GM19438 (cell line): ENCODE data around the gene GDF11.
A peak's percentile ranks its signal among the peaks of the same experiment; 100 is the strongest.

Experiments used
- ATAC-seq: cut with Tn5 transposase; IDR thresholded peaks from one replicate; pipeline ENCODE4 v1.9.1; 2021; ENCODE audit warnings: low read depth; ENCODE audit not compliant: unreplicated experiment

Gene GDF11

DNA sequence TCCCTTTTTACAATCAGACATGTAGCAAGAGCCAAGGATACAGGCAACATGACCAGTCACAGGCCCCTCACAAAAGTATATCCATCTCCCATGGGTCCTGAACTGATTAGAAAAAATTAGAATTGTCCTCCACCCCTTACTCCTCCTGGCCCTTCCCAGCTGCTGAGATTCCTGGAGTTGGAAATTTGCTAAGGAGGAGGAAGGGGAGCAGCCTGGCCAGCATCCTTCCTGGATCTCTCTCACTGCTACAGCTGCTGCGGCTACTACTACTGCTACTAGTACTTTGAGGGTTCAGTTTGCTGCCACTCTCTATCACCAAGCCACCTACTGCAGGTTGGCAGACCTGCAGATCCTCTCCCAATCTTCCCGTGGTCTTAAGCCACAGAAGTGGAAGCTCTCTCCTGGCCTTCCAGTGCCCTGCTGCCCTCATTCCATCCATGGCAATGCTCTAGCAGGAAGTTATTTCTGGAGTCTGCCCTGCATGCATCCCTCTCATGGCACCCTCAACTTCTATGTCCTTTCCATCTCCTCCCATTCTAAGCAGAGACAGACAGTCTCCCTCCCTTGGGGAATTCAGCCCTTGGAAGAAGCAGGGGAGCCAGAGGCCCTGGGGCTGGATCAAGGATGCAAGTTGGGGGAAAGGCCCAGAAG is 36.2 kb upstream of the GDF11 start:
- no peak for ATAC-seq

DNA sequence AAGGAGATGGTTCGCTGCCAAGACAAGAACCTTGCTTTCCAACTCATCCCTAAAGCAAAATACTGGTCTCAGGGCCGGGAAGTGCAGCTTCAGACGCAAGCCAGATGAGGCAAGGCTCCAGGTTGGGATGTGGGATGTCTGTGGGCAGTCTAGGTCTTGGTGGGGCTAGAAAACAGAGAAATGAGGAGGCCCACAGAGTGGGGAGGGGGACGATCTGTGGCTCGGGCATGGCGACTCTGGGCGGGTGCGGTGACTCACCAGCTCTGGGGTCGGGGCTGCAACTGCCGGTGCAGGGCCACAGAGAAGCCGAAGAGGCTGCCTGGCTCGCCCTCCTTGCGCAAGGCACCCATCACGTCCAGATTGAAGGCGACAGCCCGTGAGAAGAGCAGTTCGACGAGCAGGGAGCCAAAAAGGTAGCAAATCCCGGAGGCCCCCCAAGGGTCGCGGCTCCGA is 35.7 kb upstream of the GDF11 start:
- ATAC-seq: no peak

DNA sequence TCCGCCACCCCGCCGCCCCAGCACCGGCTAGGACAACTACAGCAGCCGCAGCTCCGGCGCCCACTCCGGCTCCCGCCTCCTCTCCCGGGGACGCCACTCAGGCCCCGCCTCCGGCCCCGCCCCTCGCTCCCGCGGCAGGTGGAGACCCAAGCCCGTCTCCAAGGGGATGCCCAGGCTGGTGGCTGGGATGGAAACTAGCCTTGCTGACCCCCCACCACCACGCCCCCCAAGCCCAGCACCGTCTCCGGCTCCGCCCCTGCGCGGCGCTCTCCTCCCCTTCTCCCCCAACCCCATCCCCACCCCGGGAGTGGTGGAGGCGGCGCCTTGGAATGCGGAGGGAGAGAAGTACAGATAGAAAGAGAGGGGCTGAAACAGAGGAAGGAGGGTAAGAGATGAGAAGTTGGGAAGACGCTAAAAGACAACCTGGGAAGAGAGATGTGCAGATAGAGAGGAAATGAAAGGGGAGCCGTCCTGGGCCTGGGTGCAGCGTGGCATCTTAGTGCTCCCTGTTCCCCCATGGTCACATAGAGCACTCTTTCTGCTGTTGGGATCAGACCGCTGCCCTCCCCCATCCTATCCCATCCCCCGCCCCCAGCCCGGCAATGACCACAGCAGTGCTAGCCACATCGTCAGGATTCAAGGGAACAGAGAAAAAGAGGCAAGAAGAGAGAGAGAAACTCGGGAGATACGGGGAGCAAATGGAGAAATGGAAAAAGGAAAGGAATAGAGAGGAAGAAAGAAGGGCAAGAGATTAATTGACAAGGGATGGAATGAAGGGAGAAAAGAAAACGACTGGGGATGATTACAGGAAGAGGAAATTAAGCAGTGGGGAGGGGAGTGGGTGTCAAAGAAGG is 34.9 kb upstream of the GDF11 start, which contains the start of gene ITGA7:
TSS of gene ITGA7 (minus strand) at position 64 of the 854 bp plus-strand sequence. CDS start 222 bp downstream, outside the sequence.
- ATAC-seq: no peak

DNA sequence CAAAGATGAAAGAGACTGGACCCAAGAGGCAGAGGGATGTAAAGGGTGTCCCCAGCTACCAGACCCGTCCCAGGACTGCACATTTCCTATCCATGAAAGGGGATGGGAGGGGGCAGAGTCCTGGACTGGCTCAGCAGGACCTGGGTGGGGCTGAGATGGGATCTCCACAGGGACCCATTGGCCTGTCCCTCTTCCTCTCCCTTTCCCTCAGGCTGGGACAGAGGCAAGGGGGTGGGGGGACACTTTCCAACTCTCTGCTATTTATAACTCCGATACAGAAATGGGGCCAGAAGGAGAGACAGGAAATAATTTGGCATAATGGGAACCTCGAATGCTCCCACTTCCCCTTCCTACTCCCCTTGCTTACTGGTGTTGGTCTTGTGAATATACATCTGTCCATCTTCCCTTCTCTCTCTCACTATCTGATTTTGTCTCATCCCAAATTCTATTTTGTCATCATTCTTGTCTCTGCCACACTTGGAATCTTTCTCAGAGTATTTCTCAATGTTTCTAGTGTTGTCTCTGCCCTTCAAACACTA is 34.2 kb upstream of the GDF11 start:
- no peak for ATAC-seq

DNA sequence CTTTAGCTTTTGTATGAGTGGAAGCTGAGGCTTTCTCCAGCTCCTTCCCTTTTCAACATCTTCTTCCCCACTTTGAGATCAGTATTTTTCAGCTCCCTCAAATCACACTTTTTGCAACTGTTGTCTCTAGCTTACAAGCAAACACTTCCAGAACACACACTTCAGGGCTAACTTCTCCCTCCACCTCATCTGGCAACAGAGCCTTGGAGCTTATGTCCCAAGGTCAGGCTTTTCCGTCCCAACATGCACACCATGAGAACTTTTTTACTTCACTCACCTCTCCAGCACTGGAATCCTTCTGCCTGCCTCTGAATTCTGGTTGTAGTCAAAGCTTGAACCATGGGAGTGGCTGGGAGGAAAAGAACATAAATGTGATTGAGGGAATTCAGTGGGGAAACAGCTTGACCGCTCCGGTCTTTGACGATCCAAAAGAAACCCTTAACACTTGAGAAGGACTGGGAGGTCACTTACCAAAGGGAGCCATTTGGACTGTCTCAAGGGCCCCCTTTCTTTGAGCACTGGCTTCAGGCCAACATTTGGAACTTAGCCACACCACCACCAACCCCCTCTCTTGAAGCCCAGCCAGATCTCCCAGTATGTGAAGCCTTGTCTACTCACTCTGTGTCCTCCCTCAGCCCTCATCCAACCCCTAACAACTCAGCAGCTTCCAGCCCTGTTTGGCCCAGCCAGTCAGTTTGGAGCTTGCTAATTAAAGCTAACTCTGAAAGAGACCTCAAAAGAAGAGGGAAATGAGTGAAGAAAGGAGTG is 31.0 kb upstream of the GDF11 start:
- no peak for ATAC-seq

DNA sequence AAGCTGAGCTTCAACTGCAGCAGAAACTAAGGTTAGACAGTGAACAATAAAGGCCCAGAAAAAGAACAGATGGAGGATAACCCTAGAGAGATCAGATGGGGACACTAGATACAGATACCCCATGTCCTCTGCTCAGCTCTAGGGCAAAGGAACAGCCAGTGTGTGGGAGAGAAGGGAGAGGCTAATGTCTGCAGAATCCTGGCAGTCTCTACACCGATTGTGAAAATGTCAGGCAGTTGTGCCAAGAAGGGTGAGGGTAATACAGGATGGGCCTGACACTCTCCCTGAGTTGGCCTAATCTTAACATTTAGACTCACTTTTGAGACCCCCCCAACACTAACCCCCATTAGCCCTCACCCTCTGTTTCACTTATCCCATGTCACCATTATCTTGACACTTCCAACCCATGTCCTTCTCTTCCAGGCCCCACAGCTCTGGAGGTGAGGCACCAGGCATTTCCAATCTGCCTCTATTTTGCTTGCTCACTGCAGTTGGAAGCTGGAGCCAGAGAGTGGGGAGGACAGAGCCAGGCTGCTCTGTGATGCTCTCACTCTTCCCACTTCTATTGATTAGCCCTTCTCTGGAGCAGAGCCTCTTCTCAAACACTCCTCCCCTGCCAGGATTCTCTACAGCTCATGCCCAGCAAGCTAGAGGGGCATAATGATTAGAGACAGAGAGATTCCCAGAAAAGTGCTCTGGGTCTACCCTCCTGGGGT is 30.1 kb upstream of the GDF11 start:
- ATAC-seq: no peak

DNA sequence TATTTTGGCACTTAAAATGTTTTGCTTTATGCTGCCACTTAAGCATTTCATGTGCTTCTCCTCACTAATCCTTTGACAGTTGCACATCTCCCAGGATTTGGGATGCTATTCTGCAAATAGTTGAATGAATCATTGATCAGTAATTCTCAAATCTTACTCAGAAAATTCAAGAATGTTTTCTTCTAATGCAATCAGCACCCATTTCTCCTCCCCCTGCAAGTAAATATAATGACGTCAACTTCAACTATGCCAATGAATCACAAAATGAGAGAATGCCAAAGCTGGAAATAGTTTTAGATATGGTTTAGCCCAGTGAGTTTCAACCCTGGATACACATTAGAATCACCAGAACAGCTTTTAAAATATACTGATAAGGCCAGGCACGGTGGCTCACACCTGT is 29.2 kb upstream of the GDF11 start:
- ATAC-seq: no peak

DNA sequence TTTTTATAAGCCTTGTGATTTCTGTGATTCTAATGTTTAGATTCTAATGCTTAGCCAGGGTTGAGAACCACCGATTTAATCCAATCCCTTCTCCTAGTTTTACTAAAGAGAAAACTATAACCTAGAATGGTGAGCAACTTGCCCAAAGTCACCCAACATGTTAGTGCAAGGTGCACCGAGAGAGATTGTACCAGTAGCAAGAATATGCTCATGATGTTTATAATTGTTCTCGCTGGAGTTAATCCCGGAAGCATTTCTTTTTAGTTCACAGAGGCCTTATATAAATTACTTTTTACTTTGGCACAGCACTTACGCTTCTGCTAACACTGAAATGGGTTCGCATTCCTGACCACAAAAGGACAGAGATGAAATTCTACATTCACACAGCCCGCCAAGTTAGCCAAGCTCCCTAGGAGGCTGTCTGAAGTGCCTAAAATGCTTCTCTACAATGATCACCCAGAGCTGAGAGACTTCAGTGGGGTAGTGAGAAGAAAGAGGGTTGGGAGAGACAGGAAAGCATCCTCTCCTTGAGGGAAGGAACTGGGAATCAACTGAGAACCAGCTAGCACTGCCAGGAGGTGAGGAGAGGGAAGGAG is 27.7 kb upstream of the GDF11 start:
- no peak for ATAC-seq

DNA sequence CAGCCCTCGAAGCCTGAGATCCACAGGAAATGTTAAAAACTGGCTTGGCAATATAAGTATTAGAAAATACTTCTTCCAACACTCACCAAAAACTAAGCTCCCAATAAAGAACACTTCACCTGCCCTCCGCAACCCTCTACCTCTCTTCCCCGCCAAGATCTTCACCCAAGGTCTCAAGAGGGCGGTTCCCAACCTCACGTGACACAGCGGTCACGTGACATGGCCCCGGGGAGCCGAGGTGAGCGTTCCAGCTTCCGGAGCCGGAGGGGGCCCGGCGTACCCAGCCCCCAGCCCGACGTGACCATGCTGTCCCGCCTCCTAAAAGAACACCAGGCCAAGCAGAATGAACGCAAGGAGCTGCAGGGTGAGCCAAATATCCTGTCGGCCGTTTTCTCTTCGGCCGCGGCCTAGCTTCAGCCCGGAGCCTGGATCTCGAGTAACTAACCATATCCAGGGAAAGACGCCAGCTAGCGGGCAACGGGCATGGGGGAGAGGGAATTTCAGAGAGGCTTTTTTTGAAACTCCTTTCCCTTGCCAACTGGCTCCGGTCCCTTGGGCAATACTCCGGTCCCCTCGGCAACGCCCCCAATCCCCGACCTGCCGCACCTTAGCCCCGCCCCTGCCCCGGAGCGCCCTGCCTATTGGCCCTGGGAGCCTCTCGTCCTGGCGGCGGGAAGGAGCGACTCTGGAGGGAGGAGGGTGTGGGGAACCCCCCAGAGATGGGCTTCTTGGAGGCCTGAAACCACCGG is 26.9 kb upstream of the GDF11 start, which contains the start of gene BLOC1S1:
TSS of gene BLOC1S1 (plus strand) at position 214 of the 749 bp plus-strand sequence. CDS start at position 220, 6 bp downstream.
- peak; percentile 96 for ATAC-seq

DNA sequence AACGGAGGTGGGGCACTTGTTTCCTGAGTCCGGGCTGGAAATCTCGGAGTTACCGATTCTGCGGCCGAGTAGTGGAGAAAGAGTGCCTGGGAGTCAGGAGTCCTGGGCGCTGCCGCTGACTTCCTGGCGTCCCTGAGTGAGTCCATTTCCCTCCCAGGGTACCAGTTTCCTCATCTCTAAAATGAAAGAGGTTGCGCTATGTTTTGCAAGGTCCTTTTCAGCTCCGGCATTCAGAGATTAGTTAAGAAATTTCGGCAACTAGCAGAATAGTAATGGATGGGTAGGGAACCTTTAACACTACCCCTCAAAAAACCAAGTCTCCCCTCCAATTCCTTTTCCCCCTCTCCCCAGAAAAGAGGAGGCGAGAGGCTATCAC is 26.4 kb upstream of the GDF11 start:
- peak; percentile 32 for ATAC-seq

DNA sequence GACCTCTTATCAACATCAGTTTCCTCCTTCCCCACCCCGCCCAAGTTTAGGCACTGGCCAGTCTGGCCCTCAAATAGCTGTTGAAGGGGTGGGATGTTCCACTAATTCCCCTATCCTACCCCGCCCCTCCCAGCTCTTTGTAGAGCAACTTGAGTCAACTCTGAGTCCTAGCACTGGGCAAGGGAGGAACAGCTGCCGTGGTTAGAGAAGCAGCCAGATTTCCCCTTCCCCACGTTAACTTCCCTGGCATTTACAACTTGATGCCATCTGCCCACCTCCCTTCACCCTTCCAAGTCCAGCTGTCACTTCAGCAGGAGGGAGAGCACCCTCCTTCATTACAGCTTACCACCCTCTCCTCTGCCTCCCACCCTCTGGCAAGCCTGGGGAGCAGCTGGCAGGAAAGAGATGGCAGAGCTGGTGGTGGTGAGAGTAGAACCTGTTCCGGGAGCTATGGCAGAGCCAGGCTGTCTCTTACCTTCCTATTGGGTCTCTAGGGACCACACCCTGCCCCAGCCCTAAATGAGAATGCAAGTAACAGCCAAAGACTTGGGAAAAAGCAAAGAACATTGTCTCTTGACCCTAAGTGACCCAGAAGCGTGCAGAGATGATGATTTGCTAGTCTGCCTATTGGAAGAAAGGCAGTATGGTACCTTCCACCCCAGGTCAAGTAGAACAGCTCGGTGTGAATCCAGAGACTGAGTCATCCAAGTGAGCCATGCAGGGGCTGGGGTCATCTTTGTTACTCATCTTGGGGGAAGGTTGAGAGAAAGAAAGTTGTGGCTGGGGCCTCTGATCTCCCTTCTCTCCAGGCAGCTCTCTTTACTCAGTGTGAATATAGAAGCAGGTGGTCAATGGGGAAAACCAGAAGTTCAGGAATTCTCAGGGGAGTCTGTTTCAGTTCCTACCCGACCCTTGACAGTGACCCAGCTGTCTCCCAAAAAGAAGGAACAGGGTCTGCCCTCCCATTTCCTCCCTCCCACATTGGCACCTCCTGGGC is 25.6 kb upstream of the GDF11 start:
- no peak for ATAC-seq

DNA sequence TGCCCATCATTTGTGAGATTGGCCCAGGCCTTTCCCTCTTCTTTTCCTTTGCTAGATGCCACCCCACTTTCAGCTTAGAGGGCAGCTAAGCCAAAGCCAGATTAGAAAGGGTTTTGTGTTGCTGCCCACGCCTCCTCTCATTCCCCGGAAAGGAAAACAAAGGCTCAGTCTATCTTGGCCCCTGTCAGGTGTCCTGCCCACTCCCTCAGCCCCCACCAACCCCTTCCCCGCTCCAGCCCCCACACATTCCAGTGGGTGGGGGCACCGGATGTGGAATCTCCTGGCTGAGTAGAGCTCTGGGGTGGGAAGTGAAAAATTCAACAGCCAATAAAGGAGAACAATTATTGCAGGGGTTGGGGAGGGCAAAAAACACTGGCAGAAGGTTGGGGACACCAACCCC is 24.9 kb upstream of the GDF11 start:
- ATAC-seq: no peak

DNA sequence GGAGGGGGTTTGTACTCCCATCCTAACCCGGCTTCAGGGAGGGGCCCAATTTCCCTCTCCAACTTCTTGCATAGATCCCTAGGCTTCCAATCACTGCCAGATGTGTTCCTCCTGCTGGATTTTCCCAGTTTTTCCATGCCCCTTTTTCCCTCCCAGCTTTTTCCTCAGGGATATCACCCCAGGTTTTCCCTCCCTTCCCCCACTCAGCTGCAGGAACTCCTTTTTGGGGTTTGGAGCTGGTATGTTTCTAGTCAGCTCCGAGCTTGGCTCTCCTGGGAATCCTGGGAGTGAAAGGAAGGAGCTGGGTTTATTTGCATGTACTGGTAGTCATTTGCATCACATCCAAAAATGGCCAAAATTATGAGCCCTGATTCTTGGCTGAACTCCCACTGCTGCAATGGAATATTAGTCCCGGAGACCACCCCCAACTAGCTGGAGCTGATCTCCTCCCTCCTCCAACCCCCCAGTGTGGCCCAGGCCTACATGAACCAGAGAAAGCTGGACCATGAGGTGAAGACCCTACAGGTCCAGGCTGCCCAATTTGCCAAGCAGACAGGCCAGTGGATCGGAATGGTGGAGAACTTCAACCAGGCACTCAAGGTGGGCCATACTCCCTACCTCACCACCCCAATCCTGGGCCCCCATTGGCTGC is 24.2 kb upstream of the GDF11 start:
- no peak for ATAC-seq

DNA sequence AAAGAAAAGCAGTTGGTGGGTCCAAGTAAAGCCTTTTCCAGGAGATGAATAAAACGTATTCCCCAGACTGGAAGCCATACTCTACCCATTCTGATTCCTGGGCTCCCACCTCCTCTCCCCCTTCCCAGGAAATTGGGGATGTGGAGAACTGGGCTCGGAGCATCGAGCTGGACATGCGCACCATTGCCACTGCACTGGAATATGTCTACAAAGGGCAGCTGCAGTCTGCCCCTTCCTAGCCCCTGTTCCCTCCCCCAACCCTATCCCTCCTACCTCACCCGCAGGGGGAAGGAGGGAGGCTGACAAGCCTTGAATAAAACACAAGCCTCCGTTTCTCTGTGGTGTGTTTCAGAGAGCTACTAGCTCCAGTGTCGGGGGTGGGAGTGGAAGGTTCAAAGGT is 23.6 kb upstream of the GDF11 start:
- ATAC-seq: no peak

DNA sequence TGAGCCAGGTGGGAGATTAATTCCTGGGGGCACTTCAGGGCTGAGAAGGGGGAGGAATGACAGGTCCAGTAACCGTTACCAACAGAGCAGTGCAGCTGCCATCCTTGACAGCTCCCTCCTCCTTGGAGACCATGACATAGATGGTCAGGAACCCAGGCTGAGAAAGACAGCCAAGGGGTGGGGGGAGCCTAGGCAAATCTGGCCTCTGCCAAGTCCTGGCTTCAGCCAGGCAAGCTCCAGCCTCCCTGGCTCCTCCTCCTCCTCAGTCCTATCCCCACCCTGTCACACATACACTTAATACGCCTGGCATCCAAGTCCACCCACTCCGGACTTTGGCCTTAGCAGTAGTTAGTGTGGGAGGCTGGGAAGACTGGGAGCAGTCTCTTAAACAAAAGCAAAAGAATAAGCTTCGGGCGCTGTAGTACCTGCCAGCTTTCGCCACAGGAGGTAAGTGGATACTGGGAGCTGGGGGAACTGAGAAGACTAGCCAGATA is 22.8 kb upstream of the GDF11 start, which contains the start of gene RDH5:
TSS of gene RDH5 (plus strand) at position 323 of the 494 bp plus-strand sequence. CDS start 792 bp downstream, outside the sequence.
- no peak for ATAC-seq

DNA sequence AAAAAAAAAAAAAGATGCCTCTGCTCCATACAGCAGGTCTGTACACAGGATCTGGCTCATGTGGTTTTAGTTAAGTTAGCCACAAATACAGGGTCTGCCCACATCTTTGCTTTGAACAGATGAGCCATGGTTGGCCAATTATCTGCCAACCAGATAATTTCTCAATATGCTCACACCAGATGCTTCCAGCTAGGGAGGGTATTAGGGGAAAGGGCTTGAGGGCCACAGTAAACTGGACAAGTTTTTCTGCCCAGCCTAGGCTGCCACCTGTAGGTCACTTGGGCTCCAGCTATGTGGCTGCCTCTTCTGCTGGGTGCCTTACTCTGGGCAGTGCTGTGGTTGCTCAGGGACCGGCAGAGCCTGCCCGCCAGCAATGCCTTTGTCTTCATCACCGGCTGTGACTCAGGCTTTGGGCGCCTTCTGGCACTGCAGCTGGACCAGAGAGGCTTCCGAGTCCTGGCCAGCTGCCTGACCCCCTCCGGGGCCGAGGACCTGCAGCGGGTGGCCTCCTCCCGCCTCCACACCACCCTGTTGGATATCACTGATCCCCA is 22.0 kb upstream of the GDF11 start:
- no peak for ATAC-seq
